AG04450 (cell line): ENCODE measurements around the gene IFT20. TPM values are rescaled to one million over a fixed set of nuclear protein-coding genes. Genes with fewer than 3 reads are reported as not detected.

ENCODE experiments used
- CTCF ChIA-PET: fragments of 300-600, 350-600 bp; formaldehyde crosslinking; extraction: SDS; loops from one replicate; lab custom pipeline; 2022; ENCODE audit warnings: antibody characterized with exemption, inconsistent platforms; lab: Charles Lee
- POLR2A ChIA-PET: fragments of 350-600 bp; formaldehyde crosslinking; extraction: SDS; loops from one replicate; lab custom pipeline; 2021; ENCODE audit warnings: antibody characterized with exemption, inconsistent platforms; lab: Yijun Ruan, JAX
- DNase-seq: peaks from one replicate; pipeline ENCODE4 v3.0.0-alpha.2; 2011; ENCODE audit warnings: low read depth, low spot score
- H3K27ac ChIP-seq: one replicate; pipeline ENCODE4 v1.5.1; 2012; ENCODE audit warnings: low read depth, low read length, control low read depth
- H3K27me3 ChIP-seq: one replicate; pipeline ENCODE4 v1.6.0; 2012; ENCODE audit warnings: low read length; ENCODE audit not compliant: control insufficient read depth, insufficient read depth
- H3K4me3 ChIP-seq: 2 replicates; pipeline ENCODE4 v1.5.1; 2011; ENCODE audit warnings: mild to moderate bottlenecking, low read depth, low read length, control low read depth
- H3K9me3 ChIP-seq: 2 replicates; pipeline ENCODE4 v1.5.1; 2012; ENCODE audit warnings: low read length; ENCODE audit not compliant: control insufficient read depth, insufficient read depth
- polyA minus RNA-seq: library from RNA; depleted of rRNA, polyadenylated mRNA; stranded (reverse); fragments of >200 nt; gene quantifications from 2 replicates; pipeline ENCODE4 v1.2.3, GENCODE V29; 2011; rRNA and poly(A)+ RNA removed
- polyA plus RNA-seq: library from polyadenylated mRNA; depleted of rRNA; stranded (reverse); fragments of >200 nt; gene quantifications from 2 replicates; pipeline ENCODE4 v1.2.3, GENCODE V29; 2011; rRNA removed
- TF ChIP-seq, protein P1 (sequence below): IDR thresholded peaks from 2 replicates; pipeline ENCODE4 v1.5.1; 2011; ENCODE audit warnings: low read depth, low read length, control low read depth, inconsistent platforms

Gene IFT20, protein sequence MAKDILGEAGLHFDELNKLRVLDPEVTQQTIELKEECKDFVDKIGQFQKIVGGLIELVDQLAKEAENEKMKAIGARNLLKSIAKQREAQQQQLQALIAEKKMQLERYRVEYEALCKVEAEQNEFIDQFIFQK
- polyA plus RNA-seq (43.5 and 67.1 TPM in 2 replicates), polyA minus RNA-seq (15.1 and 15.6 TPM in 2 replicates)

- Histone ChIP-seq H3K4me3 (peak within 1 kb of the TSS; percentile 97), H3K27ac (peak within 1 kb of the TSS; percentile 99), H3K9me3 (no peaks in the 10 kb centered on the region; the same call in 1 of the 2 replicates), H3K27me3 (no peaks in the 10 kb centered on the region)
- CTCF ChIA-PET: interaction anchor here (0.7 to 1.2 kb wide), 3 partner anchors 84 to 442 kb away, joined by 3 to 7 read pairs (median 4); partner anchors contain the start of gene LYRM9
- POLR2A ChIA-PET: interaction anchor here (0.6 to 2.6 kb wide), 12 partner anchors 8 to 294 kb away, joined by 3 to 36 read pairs (median 4); partner anchors contain the start of genes POLDIP2, SARM1, TMEM97 and VTN
- TF ChIP-seq, protein P1, sequence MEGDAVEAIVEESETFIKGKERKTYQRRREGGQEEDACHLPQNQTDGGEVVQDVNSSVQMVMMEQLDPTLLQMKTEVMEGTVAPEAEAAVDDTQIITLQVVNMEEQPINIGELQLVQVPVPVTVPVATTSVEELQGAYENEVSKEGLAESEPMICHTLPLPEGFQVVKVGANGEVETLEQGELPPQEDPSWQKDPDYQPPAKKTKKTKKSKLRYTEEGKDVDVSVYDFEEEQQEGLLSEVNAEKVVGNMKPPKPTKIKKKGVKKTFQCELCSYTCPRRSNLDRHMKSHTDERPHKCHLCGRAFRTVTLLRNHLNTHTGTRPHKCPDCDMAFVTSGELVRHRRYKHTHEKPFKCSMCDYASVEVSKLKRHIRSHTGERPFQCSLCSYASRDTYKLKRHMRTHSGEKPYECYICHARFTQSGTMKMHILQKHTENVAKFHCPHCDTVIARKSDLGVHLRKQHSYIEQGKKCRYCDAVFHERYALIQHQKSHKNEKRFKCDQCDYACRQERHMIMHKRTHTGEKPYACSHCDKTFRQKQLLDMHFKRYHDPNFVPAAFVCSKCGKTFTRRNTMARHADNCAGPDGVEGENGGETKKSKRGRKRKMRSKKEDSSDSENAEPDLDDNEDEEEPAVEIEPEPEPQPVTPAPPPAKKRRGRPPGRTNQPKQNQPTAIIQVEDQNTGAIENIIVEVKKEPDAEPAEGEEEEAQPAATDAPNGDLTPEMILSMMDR: no peak
- DNase-seq: peak; percentile 100
Observed at GRCh38 chr17:28335201-28335958, at the start of gene IFT20, which contains the start of gene TNFAIP1. IFT20 (minus strand) TSS chr17:28335472; CDS start chr17:28331985, 3,487 bp downstream. TNFAIP1 (plus strand) TSS chr17:28335761; CDS start chr17:28339522, 3,761 bp downstream.

DNA sequence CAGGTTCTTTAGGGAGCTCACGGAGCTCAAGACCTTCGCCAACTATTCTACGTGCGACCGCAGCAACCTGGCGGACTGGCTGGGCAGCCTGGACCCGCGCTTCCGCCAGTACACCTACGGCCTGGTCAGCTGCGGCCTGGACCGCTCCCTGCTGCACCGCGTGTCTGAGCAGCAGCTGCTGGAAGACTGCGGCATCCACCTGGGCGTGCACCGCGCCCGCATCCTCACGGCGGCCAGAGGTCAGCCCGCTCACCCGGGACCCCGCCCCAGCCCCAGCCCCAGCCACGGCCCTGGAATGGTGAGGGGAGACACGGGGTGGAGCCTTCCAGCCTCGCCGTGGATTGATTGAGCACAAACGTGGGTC lies 49.7 kb upstream of the IFT20 start:
- TF ChIP-seq, protein P1: no peak
- no peak for DNase-seq
- CTCF ChIA-PET: no interaction called here
- POLR2A ChIA-PET: no interaction called here
- Histone ChIP-seq H3K4me3 (no peak overlapping the region), H3K9me3 (no peaks in the 10 kb centered on the region; the same call in 1 of the 2 replicates), H3K27me3 (no peaks in the 10 kb centered on the region), H3K27ac (no peak overlapping the region)

GRCh38 chr17:28384281-28385036 lies 49.2 kb upstream of the IFT20 start:
- no peak overlapping the region for H3K4me3 ChIP-seq
- no peak overlapping the region for H3K27ac ChIP-seq
- H3K27me3 ChIP-seq: no peaks in the 10 kb centered on the region
- TF ChIP-seq, protein P1: no peak
- no peak for DNase-seq
- ChIA-PET POLR2A (no interaction called here), CTCF (no interaction called here)
- H3K9me3 ChIP-seq: no peaks in the 10 kb centered on the region; the same call in 1 of the 2 replicates

DNA sequence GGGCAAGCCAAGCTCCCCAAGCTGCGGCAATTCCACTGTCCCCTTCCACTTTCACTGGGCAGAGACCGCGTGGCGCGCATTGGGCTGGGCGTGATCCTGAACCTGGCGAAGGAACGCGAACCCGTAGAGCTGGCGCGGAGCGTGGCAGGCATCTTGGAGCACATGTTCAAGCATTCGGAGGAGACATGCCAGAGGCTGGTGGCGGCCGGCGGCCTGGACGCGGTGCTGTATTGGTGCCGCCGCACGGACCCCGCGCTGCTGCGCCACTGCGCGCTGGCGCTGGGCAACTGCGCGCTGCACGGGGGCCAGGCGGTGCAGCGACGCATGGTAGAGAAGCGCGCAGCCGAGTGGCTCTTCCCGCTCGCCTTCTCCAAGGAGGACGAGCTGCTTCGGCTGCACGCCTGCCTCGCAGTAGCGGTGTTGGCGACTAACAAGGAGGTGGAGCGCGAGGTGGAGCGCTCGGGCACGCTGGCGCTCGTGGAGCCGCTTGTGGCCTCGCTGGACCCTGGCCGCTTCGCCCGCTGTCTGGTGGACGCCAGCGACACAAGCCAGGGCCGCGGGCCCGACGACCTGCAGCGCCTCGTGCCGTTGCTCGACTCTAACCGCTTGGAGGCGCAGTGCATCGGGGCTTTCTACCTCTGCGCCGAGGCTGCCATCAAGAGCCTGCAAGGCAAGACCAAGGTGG lies 46.0 kb upstream of the IFT20 start:
- ChIA-PET CTCF (interaction anchor here (1.3 kb wide), 1 partner anchor 35 kb away, joined by 5 read pairs; no protein-coding TSS in a partner anchor), POLR2A (no interaction called here)
- DNase-seq: no peak
- no peak overlapping the region for H3K4me3 ChIP-seq
- no peaks in the 10 kb centered on the region; the same call in 1 of the 2 replicates for H3K9me3 ChIP-seq
- TF ChIP-seq, protein P1: no peak
- no peaks in the 10 kb centered on the region for H3K27me3 ChIP-seq
- H3K27ac ChIP-seq: no peak overlapping the region
